GM12865 (cell line): ENCODE data around the gene TUT1.

Source experiments
- DNase-seq: peaks from one replicate; pipeline ENCODE4 v3.0.0; 2010; ENCODE audit warnings: low read depth
- H3K4me3 ChIP-seq: 2 replicates; pipeline ENCODE4 v1.5.1; 2011; ENCODE audit warnings: mild to moderate bottlenecking, low read depth, low read length, control low read depth
- TF ChIP-seq, protein P1 (sequence below): IDR thresholded peaks from 2 replicates; pipeline ENCODE4 v1.5.1; 2011; ENCODE audit warnings: low read length, control low read depth, low read depth, inconsistent platforms; ENCODE audit not compliant: insufficient read depth; ENCODE audit errors: missing control alignments

TUT1 gene

GRCh38 chr11:62535802-62536201, 55.5 kb downstream of the TUT1 start:
- no peak for DNase-seq
- TF ChIP-seq, protein P1, sequence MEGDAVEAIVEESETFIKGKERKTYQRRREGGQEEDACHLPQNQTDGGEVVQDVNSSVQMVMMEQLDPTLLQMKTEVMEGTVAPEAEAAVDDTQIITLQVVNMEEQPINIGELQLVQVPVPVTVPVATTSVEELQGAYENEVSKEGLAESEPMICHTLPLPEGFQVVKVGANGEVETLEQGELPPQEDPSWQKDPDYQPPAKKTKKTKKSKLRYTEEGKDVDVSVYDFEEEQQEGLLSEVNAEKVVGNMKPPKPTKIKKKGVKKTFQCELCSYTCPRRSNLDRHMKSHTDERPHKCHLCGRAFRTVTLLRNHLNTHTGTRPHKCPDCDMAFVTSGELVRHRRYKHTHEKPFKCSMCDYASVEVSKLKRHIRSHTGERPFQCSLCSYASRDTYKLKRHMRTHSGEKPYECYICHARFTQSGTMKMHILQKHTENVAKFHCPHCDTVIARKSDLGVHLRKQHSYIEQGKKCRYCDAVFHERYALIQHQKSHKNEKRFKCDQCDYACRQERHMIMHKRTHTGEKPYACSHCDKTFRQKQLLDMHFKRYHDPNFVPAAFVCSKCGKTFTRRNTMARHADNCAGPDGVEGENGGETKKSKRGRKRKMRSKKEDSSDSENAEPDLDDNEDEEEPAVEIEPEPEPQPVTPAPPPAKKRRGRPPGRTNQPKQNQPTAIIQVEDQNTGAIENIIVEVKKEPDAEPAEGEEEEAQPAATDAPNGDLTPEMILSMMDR = no peak
- H3K4me3 ChIP-seq = no peak overlapping the region

DNA sequence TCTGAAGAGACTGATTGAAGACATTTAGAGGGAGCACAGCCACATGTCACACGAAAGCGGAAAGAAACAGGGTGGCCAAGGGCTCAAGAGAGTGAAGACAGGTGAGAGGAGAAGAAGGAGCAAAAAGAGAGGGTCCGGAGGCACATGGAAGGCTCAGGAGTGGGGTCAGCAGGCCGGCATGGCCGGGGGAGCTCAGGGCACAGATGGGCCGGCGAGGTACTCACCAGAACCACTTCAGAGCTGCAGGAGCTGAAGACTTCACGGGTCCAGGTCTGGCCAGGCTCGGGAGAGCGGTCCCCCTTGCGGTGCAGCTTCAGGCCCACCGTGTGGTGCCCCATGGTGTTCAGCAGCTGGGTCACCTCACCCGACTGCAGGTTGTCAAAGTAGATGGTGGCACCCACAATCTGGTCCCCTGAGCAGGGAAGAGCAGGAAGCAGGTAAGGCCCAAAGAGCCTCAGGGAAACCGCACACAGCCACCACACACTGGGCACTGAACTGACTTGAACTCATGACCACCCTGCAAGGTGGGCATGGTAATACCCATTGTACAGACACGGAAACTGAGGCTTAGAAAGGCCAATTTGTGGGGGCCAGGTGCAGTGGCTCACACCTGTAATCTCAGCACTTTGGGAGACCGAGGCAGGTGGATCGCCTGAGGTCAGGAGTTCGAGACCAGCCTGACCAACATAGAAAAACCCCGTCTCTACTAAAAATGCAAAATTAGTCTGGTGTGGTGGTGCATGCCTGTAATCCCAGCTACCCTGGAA, 56.4 kb downstream of the TUT1 start:
- TF ChIP-seq, protein P1 = no peak
- DNase-seq = no peak
- no peak overlapping the region for H3K4me3 ChIP-seq

- no peak overlapping the region for H3K4me3 ChIP-seq
- TF ChIP-seq, protein P1 = no peak
- no peak for DNase-seq
Observed at GRCh38 chr11:62532096-62532495, 59.2 kb downstream of the TUT1 start.
